Right kidney (tissue), 9 donors: ENCODE results near the gene CCND2.
"Not testable (repeated sequence)": the region's sequence is repeated elsewhere in the genome, so short reads cannot be mapped to it uniquely, and the experiment has no call there.

Experiments
- DNase-seq: peaks from one replicate; pipeline ENCODE4 v3.0.0-alpha.2; 2016
- long read RNA-seq, 8 donors: transcript quantifications; one replicate each; lab custom pipeline, GENCODE V29; 2026

The CCND2 gene
- long read RNA-seq, donor 1, full-length matches to known transcripts, result 7 of 7 reads
- long read RNA-seq, donor 1, partial matches to known transcripts, result 0 of 7 reads
- long read RNA-seq, donor 1, other reads (novel, unspliced or antisense), result 0 of 7 reads
- long read RNA-seq, donor 2, full-length matches to known transcripts, result 2 of 2 reads
- long read RNA-seq, donor 2, partial matches to known transcripts, result 0 of 2 reads
- long read RNA-seq, donor 2, other reads (novel, unspliced or antisense), result 0 of 2 reads
- long read RNA-seq, donor 3, full-length matches to known transcripts, result 3 of 3 reads
- long read RNA-seq, donor 3, partial matches to known transcripts, result 0 of 3 reads
- long read RNA-seq, donor 3, other reads (novel, unspliced or antisense), result 0 of 3 reads
- long read RNA-seq, donor 4, full-length matches to known transcripts, result 13 of 20 reads
- long read RNA-seq, donor 4, partial matches to known transcripts, result 7 of 20 reads
- long read RNA-seq, donor 4, other reads (novel, unspliced or antisense), result 0 of 20 reads
- long read RNA-seq, donor 5, full-length matches to known transcripts, result 2 of 2 reads
- long read RNA-seq, donor 5, partial matches to known transcripts, result 0 of 2 reads
- long read RNA-seq, donor 5, other reads (novel, unspliced or antisense), result 0 of 2 reads
- long read RNA-seq, donor 6, full-length matches to known transcripts, result 6 of 6 reads
- long read RNA-seq, donor 6, partial matches to known transcripts, result 0 of 6 reads
- long read RNA-seq, donor 6, other reads (novel, unspliced or antisense), result 0 of 6 reads
- long read RNA-seq, donor 7, full-length matches to known transcripts, result 16 of 16 reads
- long read RNA-seq, donor 7, partial matches to known transcripts, result 0 of 16 reads
- long read RNA-seq, donor 7, other reads (novel, unspliced or antisense), result 0 of 16 reads
- long read RNA-seq, donor 8, full-length matches to known transcripts, result 5 of 5 reads
- long read RNA-seq, donor 8, partial matches to known transcripts, result 0 of 5 reads
- long read RNA-seq, donor 8, other reads (novel, unspliced or antisense), result 0 of 5 reads

- peak; percentile 88 for DNase-seq
Observed at GRCh38 chr12:4273652-4274395, at the start of gene CCND2. Gene CCND2, plus strand, starts transcription at chr12:4273762. Its CDS starts 279 bp downstream, at chr12:4274041.

GRCh38 chr12:4224206-4224889 is 49.2 kb upstream of the CCND2 start:
- no peak for DNase-seq

DNA sequence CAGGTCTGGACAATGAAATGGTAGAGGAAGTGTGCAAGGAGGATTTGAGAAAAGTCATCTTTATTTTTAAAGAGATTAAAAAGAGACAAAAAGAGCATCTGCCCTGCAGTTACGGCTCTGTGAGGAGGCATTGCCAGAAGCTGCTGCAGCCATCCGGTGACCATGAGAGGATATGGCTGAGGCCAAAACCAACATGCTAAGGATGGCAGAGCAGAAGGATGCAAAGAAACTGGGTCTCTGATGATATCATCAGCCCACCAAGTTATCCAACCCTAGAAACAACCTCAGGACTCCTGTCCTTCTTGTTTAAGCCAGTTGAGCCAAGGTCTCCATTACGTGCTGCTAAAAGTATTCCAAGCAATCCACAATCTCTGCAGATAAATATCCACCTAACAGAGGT is 48.0 kb upstream of the CCND2 start:
- DNase-seq, result no peak

- DNase-seq, result no peak
Observed at GRCh38 chr12:4227046-4227445, 46.5 kb upstream of the CCND2 start.

- no peak for DNase-seq
Observed at GRCh38 chr12:4228122-4228580, 45.4 kb upstream of the CCND2 start.

GRCh38 chr12:4230526-4230925 is 43.0 kb upstream of the CCND2 start:
- DNase-seq, result no peak

DNA sequence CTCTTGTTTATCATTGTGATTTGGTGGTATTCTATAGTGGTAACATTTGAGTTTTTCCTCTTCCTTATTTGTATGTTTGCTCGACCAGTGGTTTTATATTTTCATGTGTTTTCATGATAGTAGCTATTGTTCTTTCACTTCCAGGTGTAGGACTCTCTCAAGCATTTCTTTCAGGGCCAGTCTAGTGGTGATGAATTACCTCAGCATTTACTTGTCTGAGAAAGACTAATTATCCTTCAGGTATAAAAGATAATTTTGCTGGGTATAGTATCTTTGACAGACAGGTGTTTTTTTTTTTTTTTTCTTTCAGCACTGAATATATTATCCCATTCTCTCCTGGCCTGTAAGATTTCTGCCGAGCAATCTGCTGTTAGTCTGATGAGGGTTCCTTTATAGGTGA is 35.0 kb upstream of the CCND2 start:
- DNase-seq, result no peak

GRCh38 chr12:4239746-4240145 is 33.8 kb upstream of the CCND2 start:
- no peak for DNase-seq

- no peak for DNase-seq
Observed at GRCh38 chr12:4240161-4240783, 33.3 kb upstream of the CCND2 start.

DNA sequence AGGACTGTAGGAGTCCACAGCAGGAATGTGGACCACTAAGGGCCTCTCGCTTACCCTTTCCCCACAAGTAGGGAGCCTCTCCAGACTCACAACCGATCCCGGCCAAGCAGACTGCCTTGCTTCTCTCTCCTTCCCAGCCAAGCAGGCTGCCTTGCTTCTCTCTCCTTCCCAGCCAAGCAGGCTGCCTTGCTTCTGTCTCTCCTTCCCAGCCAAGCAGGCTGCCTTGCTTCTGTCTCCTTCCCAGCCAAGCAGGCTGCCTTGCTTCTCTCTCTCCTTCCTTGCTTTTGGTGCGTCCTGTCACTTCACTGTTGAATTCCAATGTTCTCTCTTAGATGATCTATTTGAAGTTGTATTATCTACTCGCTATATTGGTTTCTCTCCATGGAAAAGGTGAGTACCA is 32.6 kb upstream of the CCND2 start:
- no peak for DNase-seq

DNA sequence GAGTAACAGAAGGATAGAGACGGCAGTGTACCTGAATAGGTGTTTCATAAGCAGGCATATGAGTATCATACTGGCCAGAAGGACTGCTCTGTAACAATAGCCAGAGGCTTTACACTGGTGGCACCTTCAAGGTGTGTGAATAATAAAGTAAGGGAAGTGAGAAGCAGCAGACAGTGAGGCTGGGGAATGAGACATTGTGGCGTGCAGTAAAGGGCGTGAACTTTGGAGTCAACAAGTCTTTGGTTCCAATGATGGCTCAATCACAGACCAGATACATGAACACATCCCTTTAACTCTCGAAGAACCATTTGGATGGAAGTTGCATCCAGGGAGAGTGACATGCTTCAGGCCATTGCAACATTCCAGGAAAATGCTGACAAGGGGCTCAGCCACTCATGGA is 32.0 kb upstream of the CCND2 start:
- DNase-seq, result no peak

DNA sequence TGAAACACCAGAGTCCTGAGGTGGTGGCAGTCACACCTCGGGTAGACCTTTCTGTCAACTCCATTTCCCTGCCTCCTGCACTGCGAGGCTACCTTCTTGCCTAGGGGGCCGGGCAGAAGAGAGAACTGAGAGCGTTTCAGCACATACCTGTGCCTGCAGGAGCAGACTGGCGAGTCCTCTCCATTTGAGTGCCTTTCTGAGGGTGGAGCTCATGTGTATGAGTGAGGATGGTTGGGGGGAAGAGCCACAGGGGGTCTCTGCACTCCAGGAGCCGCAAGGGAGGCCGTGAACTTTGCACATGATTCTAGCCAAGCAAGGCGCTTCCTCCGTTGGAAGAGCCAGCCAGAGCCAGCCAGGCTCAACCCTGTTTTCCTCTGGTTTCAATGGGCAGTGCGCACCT is 31.0 kb upstream of the CCND2 start:
- no peak for DNase-seq

DNA sequence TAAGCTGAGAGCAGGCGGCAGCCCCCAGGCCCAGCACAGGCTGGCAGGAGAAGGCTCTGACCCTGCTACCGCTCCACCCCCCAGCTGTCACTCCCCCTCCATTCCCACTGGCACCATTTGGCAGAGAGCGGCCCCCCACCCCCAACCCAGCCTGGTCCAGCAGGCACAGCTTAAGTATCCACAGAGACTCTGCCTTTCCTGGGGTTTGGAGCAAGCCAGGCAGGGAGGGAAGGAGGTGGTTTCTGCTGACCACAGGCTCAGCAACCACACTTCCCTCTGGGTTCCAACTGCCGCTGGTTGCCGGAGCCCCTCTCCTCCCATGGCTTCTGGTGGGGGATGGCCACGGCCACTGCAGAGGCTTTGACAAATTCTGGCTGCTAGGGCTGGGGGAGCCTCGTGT is 30.5 kb upstream of the CCND2 start:
- no peak for DNase-seq

DNA sequence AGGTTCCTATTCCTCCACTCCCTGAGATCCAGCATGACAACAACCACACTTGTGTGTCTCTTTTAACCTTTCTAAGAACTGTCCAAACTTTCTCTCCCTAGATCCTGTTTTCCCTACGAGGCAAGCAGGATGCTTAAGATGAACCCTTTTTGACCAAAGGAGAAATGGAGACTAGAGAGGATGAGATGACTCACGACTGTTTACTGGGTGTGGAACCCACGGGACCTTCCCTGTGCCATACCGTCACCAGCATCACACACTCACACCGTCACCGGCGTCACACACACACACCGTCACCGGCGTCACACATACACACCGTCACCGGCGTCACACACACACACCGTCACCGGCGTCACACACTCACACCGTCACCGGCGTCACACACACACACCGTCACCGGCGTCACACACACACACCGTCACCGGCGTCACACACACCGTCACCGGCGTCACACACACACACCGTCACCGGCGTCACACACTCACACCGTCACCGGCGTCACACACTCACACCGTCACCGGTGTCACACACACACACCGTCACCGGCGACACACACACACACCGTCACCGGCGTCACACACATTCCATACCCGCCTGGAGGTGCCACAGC is 30.0 kb upstream of the CCND2 start:
- not testable (repeated sequence) for DNase-seq

DNA sequence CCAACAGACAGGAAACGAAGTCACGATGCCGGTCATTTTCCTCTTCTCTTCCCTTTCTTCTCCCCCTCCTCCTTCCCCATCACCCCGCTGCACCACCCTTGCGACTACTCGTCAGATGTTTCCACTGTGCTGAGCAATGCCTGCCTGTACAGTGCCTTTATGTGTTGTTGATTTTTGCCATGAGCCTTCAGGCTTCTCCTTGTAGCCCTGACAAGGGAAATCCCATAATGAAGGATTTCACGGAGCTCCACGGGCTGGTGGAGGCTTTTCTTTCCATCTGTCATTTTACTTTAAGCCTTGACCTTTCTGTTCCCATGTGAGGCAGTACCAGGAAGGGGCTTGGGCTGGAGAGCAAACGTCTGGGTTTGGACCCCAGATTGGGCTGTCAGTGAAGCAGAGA is 28.7 kb upstream of the CCND2 start:
- DNase-seq, result no peak

DNA sequence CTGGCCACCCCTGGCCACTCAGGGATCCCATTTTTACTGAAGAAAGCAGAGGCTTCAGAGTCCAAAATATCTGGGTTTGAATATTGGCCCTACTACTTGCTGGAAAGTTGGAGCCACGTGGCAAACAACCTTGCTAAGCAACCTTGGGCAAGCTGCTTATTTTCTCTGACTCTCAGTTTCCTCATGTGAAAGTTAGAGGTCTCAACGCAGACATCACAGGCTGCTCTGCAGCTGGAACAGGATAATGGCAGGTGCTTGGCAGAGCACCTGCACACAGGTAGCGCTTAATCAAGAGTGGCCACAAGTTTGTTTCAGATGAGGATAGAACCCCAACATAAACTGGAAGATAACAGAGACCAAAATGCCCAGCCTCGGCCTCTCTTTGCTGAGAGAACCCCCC is 28.1 kb upstream of the CCND2 start:
- DNase-seq, result no peak

GRCh38 chr12:4246116-4246515 is 27.4 kb upstream of the CCND2 start:
- DNase-seq, result no peak

DNA sequence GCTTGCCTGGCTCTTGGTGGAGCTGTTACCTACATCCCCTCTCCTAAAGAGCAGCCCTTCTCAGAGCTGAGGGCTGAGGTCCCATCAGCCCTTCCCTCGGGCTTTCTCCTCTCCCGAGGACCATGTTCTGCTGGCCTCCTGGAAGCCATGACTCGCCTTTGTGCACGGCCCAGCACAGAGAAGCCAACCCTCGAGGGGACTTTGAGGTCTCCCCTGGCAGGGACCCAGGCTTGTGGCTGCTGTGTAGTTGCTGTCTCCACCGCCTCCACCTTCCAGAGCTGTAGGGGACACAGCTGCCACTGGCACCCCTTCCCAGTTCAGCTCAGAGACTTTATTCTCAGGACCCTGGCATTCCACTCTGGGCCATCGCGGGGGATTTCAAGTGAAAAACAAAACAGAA is 22.9 kb upstream of the CCND2 start:
- no peak for DNase-seq

DNA sequence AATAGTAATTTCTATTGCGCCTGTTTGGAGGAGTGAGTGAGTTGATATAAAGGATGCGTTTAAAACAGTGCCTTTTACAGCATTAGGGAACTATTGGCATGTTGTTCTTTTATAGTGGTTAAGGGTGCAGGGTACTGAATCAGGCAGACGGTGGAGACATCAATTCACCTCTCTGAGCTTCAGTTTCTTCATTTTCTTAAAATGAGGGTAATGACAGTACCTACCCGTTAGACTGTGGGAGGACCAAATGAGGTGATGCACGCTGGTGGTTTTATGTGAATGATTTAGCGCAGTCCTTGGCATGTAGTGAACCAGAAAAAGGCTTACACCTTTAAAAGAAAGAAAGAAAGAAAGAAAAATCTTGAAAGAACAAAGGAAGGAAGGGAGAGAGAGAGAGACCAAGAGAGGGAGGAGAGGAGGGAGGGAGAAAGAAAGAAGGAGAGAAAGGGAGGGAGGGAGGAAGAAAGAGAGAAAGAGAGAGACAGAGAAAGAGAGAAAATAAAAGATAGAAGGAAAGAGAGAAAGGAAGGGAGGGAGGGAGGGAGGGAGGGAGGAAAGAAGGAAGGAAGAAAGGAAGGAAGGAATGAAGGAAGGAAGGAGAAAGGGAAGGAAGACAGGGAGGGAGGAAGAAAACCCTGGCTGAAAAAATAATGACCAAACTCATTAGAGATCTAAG is 22.2 kb upstream of the CCND2 start:
- no peak for DNase-seq

DNA sequence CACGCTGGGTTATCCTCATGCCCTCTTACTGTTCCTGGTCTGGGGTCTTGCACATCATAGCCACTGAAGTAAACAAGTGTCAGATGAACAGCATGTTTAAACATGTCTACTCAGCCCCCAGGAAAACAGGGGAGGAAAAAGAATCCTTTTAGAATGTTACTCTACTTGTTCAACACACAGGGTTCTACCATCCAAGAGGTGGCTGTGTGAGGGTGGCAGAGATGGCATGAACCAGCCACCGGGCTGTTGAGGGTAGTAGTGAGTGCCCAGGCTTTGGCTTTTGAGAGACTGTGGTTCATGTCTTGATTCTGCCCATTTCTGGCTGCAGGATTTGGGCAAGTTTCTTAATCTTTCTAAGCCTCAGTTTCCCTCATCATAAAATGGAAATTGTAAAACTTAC is 21.6 kb upstream of the CCND2 start:
- DNase-seq, result no peak
